IMR-90 (cell line): Measurements from ENCODE around the gene KHK.

Source experiments
- CEBPB ChIP-seq: IDR thresholded peaks from 2 replicates; pipeline ENCODE4 v1.6.1; 2012; ENCODE audit warnings: low read depth, low read length, improper control_type of control experiment
- CTCF ChIP-seq: conservative IDR thresholded peaks from 2 replicates; pipeline ENCODE4 v1.5.1; 2012; ENCODE audit warnings: mild to moderate bottlenecking, low read depth, low read length, improper control_type of control experiment
- ELK1 ChIP-seq: fragments of 150-350 bp; IDR thresholded peaks from 2 replicates; pipeline ENCODE4 v1.6.1; 2016; ENCODE audit warnings: low read depth, mild to moderate bottlenecking, low read length, moderate library complexity, borderline replicate concordance
- MAZ ChIP-seq: IDR thresholded peaks from 2 replicates; pipeline ENCODE4 v1.6.1; 2012; ENCODE audit warnings: low read depth, mild to moderate bottlenecking, low read length, improper control_type of control experiment, moderate library complexity, borderline replicate concordance
- MXI1 ChIP-seq: IDR thresholded peaks from 2 replicates; pipeline ENCODE4 v1.6.1; 2012; ENCODE audit warnings: low read depth, mild to moderate bottlenecking, low read length, moderate library complexity, borderline replicate concordance
- POLR2A ChIP-seq: IDR thresholded peaks from 2 replicates; pipeline ENCODE4 v1.6.1; 2012; ENCODE audit warnings: mild to moderate bottlenecking, low read depth, low read length
- RAD21 ChIP-seq: IDR thresholded peaks from 2 replicates; pipeline ENCODE4 v1.6.1; 2012; ENCODE audit warnings: low read length, improper control_type of control experiment
- RCOR1 ChIP-seq: IDR thresholded peaks from 2 replicates; pipeline ENCODE4 v1.6.1; 2012; ENCODE audit warnings: mild to moderate bottlenecking, low read length, improper control_type of control experiment; ENCODE audit not compliant: insufficient replicate concordance
- RFX5 ChIP-seq: IDR thresholded peaks from 2 replicates; pipeline ENCODE4 v1.8.0; 2012; ENCODE audit warnings: low read depth, mild to moderate bottlenecking, low read length, moderate library complexity
- SMC3 ChIP-seq: fragments of 150-350 bp; IDR thresholded peaks from 2 replicates; pipeline ENCODE4 v1.6.1; 2016; ENCODE audit warnings: low read depth, mild to moderate bottlenecking, antibody characterized with exemption, low read length, moderate library complexity

GRCh38 chr2:27067385-27067784 lies 19.2 kb upstream of the KHK start:
- TF ChIP-seq POLR2A (no peak), CTCF (no peak), MAZ (no peak), CEBPB (no peak), RAD21 (no peak), RFX5 (no peak), MXI1 (no peak), SMC3 (no peak), ELK1 (no peak), RCOR1 (no peak)
